ENCODE results near the gene ABCA4. TPM values are rescaled to one million over a fixed set of nuclear protein-coding genes. Genes with fewer than 3 reads are reported as not detected.

The ABCA4 gene
- total RNA-seq, 1 experiment from 2014 or later: not detected

DNA sequence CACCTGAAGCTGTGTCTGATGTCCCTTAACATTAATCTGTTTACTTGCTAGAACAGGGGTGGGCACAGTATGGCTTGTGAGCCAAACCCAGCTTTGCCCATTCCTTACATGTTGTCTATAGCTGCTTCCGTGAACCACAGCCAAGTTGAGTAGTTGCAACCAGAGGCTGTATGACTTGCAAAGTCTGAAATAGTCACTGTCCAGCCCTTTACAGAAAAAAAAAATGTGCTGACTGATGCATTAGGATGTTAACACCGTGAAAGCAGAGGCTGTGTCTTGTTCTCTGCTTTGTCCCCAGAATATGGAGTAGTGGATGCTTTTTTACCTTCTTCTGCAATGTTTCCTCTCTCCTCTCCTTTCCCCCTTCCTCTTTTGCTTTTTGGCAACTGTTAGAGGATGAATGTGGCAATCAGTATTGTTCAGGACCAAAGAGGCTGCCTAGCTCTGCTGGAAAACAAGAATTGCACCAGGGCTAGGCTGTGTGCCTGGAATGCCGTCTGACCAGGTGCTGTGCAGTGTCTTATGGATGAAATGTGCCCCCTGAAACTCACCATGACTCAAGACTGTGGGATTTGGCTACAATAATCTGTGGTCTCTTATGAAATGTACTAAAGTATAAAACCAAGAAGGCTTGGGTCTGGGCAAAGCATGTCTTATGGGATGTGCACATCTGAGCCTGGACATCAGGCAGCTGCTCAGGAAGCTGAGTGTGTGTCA is 132.2 kb downstream of the ABCA4 start:
- no peak overlapping the region for H3K4me3 Mint-ChIP-seq (ENCODE audit: unreplicated experiment)
- no peaks in the 10 kb centered on the region for H3K36me3 Mint-ChIP-seq (ENCODE audit: insufficient read depth, unreplicated experiment)
- ChIA-PET CTCF (interaction anchor here (0.8 to 1.6 kb wide), 7 partner anchors 12 to 42 kb away, joined by 3 to 6 read pairs (median 4); no protein-coding TSS in a partner anchor), POLR2A (interaction anchor here (0.6 to 1.1 kb wide), 7 partner anchors 8 to 817 kb away, joined by 3 to 7 read pairs (median 3); no protein-coding TSS in a partner anchor)
- peak; percentile 87 for DNase-seq (ENCODE audit: unreplicated experiment)
- intact Hi-C loops (cut with micrococcal nuclease): no loop called here
- BruUV-seq (replicated peaks): no TSS peak
- TF ChIP-seq, protein P1, sequence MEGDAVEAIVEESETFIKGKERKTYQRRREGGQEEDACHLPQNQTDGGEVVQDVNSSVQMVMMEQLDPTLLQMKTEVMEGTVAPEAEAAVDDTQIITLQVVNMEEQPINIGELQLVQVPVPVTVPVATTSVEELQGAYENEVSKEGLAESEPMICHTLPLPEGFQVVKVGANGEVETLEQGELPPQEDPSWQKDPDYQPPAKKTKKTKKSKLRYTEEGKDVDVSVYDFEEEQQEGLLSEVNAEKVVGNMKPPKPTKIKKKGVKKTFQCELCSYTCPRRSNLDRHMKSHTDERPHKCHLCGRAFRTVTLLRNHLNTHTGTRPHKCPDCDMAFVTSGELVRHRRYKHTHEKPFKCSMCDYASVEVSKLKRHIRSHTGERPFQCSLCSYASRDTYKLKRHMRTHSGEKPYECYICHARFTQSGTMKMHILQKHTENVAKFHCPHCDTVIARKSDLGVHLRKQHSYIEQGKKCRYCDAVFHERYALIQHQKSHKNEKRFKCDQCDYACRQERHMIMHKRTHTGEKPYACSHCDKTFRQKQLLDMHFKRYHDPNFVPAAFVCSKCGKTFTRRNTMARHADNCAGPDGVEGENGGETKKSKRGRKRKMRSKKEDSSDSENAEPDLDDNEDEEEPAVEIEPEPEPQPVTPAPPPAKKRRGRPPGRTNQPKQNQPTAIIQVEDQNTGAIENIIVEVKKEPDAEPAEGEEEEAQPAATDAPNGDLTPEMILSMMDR (IDR thresholded peaks at IDR 0.05; ENCODE audit: unreplicated experiment): no peak
- no peaks in the 10 kb centered on the region for H3K9me3 Mint-ChIP-seq (ENCODE audit: unreplicated experiment)
- H3K4me1 Mint-ChIP-seq (ENCODE audit: insufficient read depth, unreplicated experiment): peaks cover 16% of the 10 kb centered on the region
- no peak overlapping the region for H3K27ac Mint-ChIP-seq (ENCODE audit: low read depth, unreplicated experiment)
- no peaks in the 10 kb centered on the region for H3K27me3 Mint-ChIP-seq (ENCODE audit: insufficient read depth, unreplicated experiment)

- Mint-ChIP-seq H3K9me3 (ENCODE audit: unreplicated experiment) (no peaks in the 10 kb centered on the region), H3K4me3 (ENCODE audit: unreplicated experiment) (no peak overlapping the region), H3K27me3 (ENCODE audit: insufficient read depth, unreplicated experiment) (no peaks in the 10 kb centered on the region), H3K4me1 (ENCODE audit: insufficient read depth, unreplicated experiment) (no peaks in the 10 kb centered on the region), H3K36me3 (ENCODE audit: insufficient read depth, unreplicated experiment) (no peaks in the 10 kb centered on the region), H3K27ac (ENCODE audit: low read depth, unreplicated experiment) (no peak overlapping the region)
- no TSS peak for BruUV-seq (replicated peaks)
- intact Hi-C loops (cut with micrococcal nuclease): no loop called here
- ChIA-PET CTCF (interaction anchor here (0.7 to 1.4 kb wide), 3 partner anchors 12 to 893 kb away, joined by 3 read pairs; no protein-coding TSS in a partner anchor), POLR2A (no interaction called here)
- DNase-seq (ENCODE audit: unreplicated experiment): no peak
- TF ChIP-seq, protein P1 (IDR thresholded peaks at IDR 0.05; ENCODE audit: unreplicated experiment): no peak
Measured at GRCh38 chr1:93981274-93981667, 139.7 kb downstream of the ABCA4 start.

DNA sequence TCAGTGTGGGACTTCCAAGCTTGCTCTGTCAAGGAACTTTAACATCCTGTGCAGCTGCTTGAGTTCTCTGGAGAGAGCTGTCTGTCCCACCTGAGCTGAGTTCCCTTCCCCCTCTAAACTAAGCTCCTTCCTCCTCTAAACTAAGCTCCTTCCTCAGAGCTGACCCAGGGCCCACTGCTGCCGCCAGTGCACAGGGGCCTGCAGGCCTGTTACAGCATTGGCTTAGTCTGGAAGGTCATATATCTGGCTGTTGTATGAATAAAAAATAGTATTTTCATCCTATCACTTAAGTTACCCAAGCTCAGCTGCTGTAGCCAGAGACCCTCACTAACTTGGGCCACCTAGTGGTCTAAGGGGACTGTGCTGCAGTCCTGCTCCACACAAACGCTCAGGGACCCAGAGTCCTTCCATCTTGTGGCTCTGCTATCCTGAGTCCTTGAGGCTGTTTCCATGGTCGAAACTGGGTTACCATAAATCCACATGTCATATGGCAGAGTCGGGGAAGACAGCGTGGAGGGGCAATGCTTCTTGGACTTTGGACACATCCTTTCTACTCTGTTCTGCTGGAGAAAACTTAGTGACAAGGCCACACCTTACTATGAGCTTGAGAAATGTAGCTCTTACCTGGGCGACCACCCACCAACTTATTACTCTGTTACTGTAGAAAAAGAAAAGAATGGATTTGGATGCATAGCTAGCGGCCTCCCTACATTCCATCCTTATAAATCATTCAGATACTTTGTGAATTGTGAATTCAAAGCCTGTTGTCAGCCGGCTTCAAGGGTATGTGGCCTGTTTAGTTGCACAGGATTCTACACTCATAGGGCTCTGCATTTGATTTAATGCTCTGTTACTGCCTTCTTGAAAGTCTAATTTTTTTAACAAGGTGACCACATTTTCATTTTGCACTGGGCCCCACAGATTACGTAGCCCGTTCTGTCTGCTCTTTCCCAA is 140.4 kb downstream of the ABCA4 start:
- POLR2A ChIA-PET: no interaction called here
- TF ChIP-seq, protein P1 (IDR thresholded peaks at IDR 0.05; ENCODE audit: unreplicated experiment): no peak
- intact Hi-C loops (cut with micrococcal nuclease): no loop called here
- no peak overlapping the region for H3K4me3 Mint-ChIP-seq (ENCODE audit: unreplicated experiment)
- H3K9me3 Mint-ChIP-seq (ENCODE audit: unreplicated experiment): no peaks in the 10 kb centered on the region
- H3K27me3 Mint-ChIP-seq (ENCODE audit: insufficient read depth, unreplicated experiment): no peaks in the 10 kb centered on the region
- DNase-seq (ENCODE audit: unreplicated experiment): no peak
- H3K4me1 Mint-ChIP-seq (ENCODE audit: insufficient read depth, unreplicated experiment): no peaks in the 10 kb centered on the region
- BruUV-seq (replicated peaks): no TSS peak
- H3K36me3 Mint-ChIP-seq (ENCODE audit: insufficient read depth, unreplicated experiment): no peaks in the 10 kb centered on the region
- CTCF ChIA-PET: interaction anchor here (0.6 to 1.4 kb wide), 5 partner anchors 10 to 894 kb away, joined by 3 to 4 read pairs (median 3); no protein-coding TSS in a partner anchor
- H3K27ac Mint-ChIP-seq (ENCODE audit: low read depth, unreplicated experiment): no peak overlapping the region
